ENCODE measurements around the gene NIM1K. TPM values are rescaled to one million over a fixed set of nuclear protein-coding genes. Genes with fewer than 3 reads are reported as not detected.
A peak's percentile ranks its signal among the peaks of the same experiment; 100 is the strongest.
"Not testable (repeated sequence)": the region's sequence is repeated elsewhere in the genome, so short reads cannot be mapped to it uniquely, and the experiment has no call there.

The NIM1K gene
- total RNA-seq, 1 donor = 1.9 TPM

GRCh38 chr5:43182421-43182820 is 9.6 kb upstream of the NIM1K start:
- no peak for TF ChIP-seq CTCF (IDR thresholded peaks at IDR 0.05; ENCODE audit: insufficient read depth, low read length)
- H3K4me3 ChIP-seq (ENCODE audit: low read depth, low read length) = no peak overlapping the region
- DNase-seq (ENCODE audit: low read depth) = no peak

GRCh38 chr5:43183101-43183500 is 8.9 kb upstream of the NIM1K start:
- not testable (repeated sequence) for DNase-seq (ENCODE audit: low read depth); H3K4me3 ChIP-seq (ENCODE audit: low read depth, low read length)

GRCh38 chr5:43190755-43191603 is 1.0 kb upstream of the NIM1K start:
- no peak for TF ChIP-seq CTCF (IDR thresholded peaks at IDR 0.05; ENCODE audit: insufficient read depth, low read length)
- H3K4me3 ChIP-seq (ENCODE audit: low read depth, low read length) = no peak overlapping the region
- DNase-seq (ENCODE audit: low read depth) = peak; percentile 53

- DNase-seq (ENCODE audit: low read depth) = peak; percentile 36
- peak overlapping the region; percentile 68 for H3K4me3 ChIP-seq (ENCODE audit: low read depth, low read length)
- no peak for TF ChIP-seq CTCF (IDR thresholded peaks at IDR 0.05; ENCODE audit: insufficient read depth, low read length)
Observed at GRCh38 chr5:43192558-43193180, 644 bp downstream of the NIM1K start.

- H3K4me3 ChIP-seq (ENCODE audit: low read depth, low read length) = peak overlapping the region; percentile 68
- DNase-seq (ENCODE audit: low read depth) = peak; percentile 93
- no peak for TF ChIP-seq CTCF (IDR thresholded peaks at IDR 0.05; ENCODE audit: insufficient read depth, low read length)
Observed at GRCh38 chr5:43193181-43193893, 1.3 kb downstream of the NIM1K start.

GRCh38 chr5:43193894-43194265 is 1.9 kb downstream of the NIM1K start:
- no peak for TF ChIP-seq CTCF (IDR thresholded peaks at IDR 0.05; ENCODE audit: insufficient read depth, low read length)
- peak overlapping the region; percentile 68 for H3K4me3 ChIP-seq (ENCODE audit: low read depth, low read length)
- no peak for DNase-seq (ENCODE audit: low read depth)

- TF ChIP-seq CTCF (IDR thresholded peaks at IDR 0.05; ENCODE audit: insufficient read depth, low read length) = no peak
- DNase-seq (ENCODE audit: low read depth) = no peak
- no peak overlapping the region for H3K4me3 ChIP-seq (ENCODE audit: low read depth, low read length)
Observed at GRCh38 chr5:43195670-43196265, 3.7 kb downstream of the NIM1K start.
